Activated T-cell treated with anti-CD3 and anti-CD28 coated beads, Interleukin-2, amount 50 U/mL, for 24 hours (primary cell): ENCODE results near the gene PTPN22.
A peak's percentile ranks its signal among the peaks of the same experiment; 100 is the strongest.

Experiments used
- DNase-seq: peaks from one replicate; pipeline ENCODE4 v3.0.0-alpha.2; 2020
- H3K27ac Mint-ChIP-seq: 2 replicates; pipeline ENCODE4 v1.8.0; 2020; ENCODE audit warnings: mild to moderate bottlenecking, mixed read lengths
- H3K27me3 Mint-ChIP-seq: 2 replicates; pipeline ENCODE4 v1.8.0; 2020; ENCODE audit warnings: mixed read lengths
- H3K36me3 Mint-ChIP-seq: 2 replicates; pipeline ENCODE4 v1.8.0; 2020; ENCODE audit warnings: low read depth, mixed read lengths
- H3K4me1 Mint-ChIP-seq: 2 replicates; pipeline ENCODE4 v1.8.0; 2020; ENCODE audit warnings: low read depth, mixed read lengths
- H3K4me3 Mint-ChIP-seq: 2 replicates; pipeline ENCODE4 v1.8.0; 2020; ENCODE audit warnings: mild to moderate bottlenecking, moderate library complexity, mixed read lengths
- H3K9me3 Mint-ChIP-seq: 2 replicates; pipeline ENCODE4 v1.8.0; 2020; ENCODE audit warnings: mixed read lengths

Gene PTPN22

DNA sequence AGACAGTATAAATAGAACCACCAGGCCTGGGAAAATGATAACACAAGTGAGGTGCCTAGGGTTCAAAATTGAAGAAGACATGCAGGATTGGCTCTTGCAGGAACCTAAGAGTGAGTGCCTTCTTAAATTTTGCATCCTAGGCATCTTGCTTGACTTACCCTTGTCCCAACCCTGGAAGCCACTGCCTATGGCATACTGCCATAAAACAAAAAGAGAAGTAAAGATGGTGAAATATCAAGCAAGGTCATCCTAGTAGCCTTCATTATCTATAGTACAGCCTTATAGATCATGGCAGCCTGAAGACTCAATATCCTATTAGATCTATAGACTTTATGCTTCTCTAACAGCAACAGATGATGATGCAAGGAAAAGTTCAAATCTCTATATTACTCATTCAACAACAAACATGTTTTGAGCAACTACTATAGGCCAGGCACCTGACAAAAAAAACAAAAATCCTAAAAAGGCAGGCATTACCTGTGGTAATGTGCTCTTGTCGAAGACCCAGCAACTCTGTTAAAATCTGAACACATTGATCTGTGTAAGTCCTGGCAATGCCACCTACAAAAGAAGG lies 26.8 kb upstream of the PTPN22 start:
- no peak for DNase-seq
- H3K4me1 Mint-ChIP-seq = peaks cover 49% of the 10 kb centered on the region
- H3K9me3 Mint-ChIP-seq = no peaks in the 10 kb centered on the region
- H3K4me3 Mint-ChIP-seq = no peak overlapping the region
- no peaks in the 10 kb centered on the region for H3K27me3 Mint-ChIP-seq
- peak overlapping the region; percentile 73 for H3K27ac Mint-ChIP-seq
- peaks cover 97% of the 10 kb centered on the region for H3K36me3 Mint-ChIP-seq

DNA sequence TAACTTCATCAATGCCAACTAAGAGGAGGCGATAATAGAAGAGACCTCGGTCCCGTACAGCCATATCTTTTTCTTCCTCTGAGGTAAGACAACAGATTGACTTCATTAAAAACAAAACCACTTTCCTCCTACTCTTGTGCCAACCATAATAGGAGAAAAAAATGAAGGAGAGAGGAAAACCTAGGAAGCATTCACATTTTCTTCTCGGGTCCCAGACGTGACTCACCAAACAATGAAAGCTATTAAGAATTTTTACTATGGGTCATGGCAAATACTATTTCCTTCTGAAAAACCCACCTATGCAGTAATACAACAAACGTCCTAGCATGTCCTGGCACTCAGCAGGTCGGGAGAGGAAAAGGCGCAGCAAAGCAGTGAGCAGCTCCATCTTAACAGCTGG lies 24.4 kb upstream of the PTPN22 start:
- Mint-ChIP-seq H3K27ac (peak overlapping the region; percentile 18), H3K27me3 (no peaks in the 10 kb centered on the region), H3K4me3 (no peak overlapping the region), H3K4me1 (peaks cover 26% of the 10 kb centered on the region), H3K9me3 (no peaks in the 10 kb centered on the region), H3K36me3 (peaks cover 78% of the 10 kb centered on the region)
- no peak for DNase-seq

DNA sequence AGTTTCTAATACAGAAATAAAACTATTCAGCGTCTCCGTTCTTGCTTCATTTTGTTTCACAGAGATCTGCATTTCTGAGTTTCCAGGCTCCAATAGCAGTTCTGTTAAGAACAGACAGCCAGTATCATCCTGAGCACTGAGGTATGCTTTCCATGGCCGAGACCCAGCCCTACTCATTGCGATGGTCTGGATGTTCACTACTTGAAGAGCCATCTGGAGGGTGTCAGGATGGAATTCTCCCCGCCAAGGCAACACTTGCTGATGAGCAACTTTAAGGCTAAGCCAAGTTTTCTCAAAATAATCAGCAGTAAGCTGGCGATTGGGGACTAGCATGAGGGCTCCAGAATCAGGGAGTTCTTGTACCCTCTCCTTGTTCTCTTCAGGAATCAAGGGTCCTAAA lies 23.6 kb upstream of the PTPN22 start:
- no peaks in the 10 kb centered on the region for H3K27me3 Mint-ChIP-seq
- H3K4me3 Mint-ChIP-seq = no peak overlapping the region
- no peak for DNase-seq
- peak overlapping the region; percentile 50 for H3K27ac Mint-ChIP-seq
- peaks cover 29% of the 10 kb centered on the region for H3K4me1 Mint-ChIP-seq
- H3K36me3 Mint-ChIP-seq = peaks cover 73% of the 10 kb centered on the region
- H3K9me3 Mint-ChIP-seq = no peaks in the 10 kb centered on the region

DNA sequence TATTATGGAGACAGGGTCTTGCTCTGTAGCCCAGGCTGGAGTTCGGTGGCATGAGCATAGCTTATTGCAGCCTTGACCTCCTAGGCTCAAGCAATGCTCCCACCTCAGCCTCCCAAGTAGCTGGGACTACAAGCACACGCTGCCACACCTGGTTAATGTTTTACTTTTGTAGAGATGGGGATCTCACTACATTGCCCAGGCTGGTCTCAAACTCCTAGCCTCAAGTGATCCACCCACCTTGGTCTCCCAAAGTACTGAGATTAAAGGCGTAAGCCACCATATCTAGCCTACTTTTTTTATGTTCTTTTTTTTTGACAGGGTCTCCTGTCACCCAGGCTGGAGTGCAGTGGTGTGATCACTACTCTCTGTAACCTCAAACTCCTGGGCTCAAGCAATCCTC lies 21.8 kb upstream of the PTPN22 start:
- no peaks in the 10 kb centered on the region for H3K9me3 Mint-ChIP-seq
- no peak overlapping the region for H3K4me3 Mint-ChIP-seq
- no peak for DNase-seq
- H3K27me3 Mint-ChIP-seq = no peaks in the 10 kb centered on the region
- peaks cover 54% of the 10 kb centered on the region for H3K36me3 Mint-ChIP-seq
- H3K4me1 Mint-ChIP-seq = peaks cover 14% of the 10 kb centered on the region
- H3K27ac Mint-ChIP-seq = no peak overlapping the region

DNA sequence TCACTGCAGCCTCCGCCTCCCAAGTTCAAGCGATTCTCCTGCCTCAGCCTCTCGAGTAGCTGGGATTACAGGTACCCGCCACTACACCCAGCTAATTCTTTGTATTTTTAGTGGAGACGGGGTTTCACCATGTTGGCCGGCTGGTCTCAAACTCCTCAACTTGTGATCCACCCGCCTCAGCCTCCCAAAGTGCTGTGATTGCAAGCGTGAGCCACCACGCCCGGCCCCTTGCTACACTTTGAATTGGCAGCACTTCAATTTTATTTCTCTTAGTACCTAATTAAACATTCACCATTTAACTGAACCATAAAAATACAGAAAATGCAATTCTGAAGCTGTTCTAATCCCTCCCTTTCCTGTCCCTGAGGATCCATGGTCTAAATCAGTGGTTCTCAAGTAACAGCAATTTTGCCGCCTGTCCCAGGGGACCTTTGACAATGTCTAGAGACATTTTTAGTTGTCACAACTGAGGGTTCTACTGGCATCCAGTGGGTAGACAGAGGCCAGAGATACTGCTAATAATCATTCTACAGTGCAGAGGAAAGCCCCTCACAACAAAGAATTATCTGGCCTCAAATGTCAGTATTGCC lies 20.2 kb upstream of the PTPN22 start:
- H3K4me1 Mint-ChIP-seq = peaks cover 15% of the 10 kb centered on the region
- no peak overlapping the region for H3K27ac Mint-ChIP-seq
- H3K27me3 Mint-ChIP-seq = no peaks in the 10 kb centered on the region
- no peak for DNase-seq
- H3K36me3 Mint-ChIP-seq = peaks cover 40% of the 10 kb centered on the region
- no peaks in the 10 kb centered on the region for H3K9me3 Mint-ChIP-seq
- no peak overlapping the region for H3K4me3 Mint-ChIP-seq

DNA sequence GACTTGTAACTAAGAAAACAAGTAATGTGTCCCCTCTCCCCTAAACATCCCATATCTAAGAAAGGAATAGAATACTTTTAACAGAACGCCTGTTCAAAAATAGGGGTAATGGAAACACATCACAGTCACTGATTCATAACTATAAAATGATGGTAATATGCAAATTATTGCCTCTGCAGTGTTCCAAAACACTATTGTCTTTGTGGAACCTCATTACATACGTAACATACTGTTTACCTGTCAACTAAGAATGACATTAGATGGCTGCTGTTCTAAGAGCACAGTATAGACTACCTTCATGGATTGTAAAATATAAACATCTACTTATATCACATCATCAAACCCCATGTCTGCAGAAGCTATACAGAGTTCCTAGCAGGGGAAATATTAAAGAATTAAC lies 19.3 kb upstream of the PTPN22 start:
- peaks cover 33% of the 10 kb centered on the region for H3K36me3 Mint-ChIP-seq
- no peaks in the 10 kb centered on the region for H3K27me3 Mint-ChIP-seq
- H3K4me1 Mint-ChIP-seq = peaks cover 17% of the 10 kb centered on the region
- no peak overlapping the region for H3K4me3 Mint-ChIP-seq
- H3K9me3 Mint-ChIP-seq = no peaks in the 10 kb centered on the region
- H3K27ac Mint-ChIP-seq = no peak overlapping the region
- DNase-seq = no peak

DNA sequence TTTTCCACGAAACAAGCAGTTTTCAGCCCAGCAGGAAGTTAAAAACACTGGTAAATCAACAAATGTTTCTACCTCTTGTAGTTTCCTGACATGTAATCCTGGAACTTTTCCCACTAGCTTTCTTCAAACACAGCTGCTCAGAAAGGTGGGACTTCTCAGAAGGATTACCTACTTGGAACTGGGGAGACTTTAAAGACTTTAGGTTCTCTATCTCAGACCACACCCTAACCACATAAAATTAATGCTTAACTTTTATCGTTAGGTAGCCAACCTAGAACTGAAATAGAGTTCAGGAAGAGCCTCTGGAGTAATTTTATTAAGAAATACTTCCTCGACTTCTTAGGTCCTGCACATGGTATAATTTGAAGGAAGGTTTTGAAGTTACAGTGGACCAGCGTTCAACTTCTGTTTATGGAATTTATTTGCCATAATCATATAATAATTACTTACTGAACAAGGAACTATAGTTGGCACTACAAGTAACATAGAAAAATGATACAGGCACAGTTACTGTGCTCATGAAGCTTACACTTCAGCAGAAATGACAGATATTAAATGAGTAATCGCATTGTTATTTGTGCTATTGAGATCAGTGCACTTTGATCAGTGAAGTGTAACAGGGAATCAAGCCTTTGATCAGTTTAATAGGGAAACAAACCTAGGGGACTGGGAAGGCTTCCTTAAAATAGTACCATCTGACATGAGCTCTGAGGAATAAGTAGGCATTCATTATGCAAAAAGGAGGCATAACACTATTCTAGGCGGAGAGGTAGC lies 16.1 kb upstream of the PTPN22 start, which contains the start of gene BCL2L15:
TSS of gene BCL2L15 (minus strand) at position 180 of the 774 bp plus-strand sequence. CDS start 206 bp downstream, outside the sequence.
- H3K4me3 Mint-ChIP-seq = no peak within 1 kb of the TSS
- H3K27me3 Mint-ChIP-seq = no peaks in the 10 kb centered on the region
- peaks cover 15% of the 10 kb centered on the region for H3K36me3 Mint-ChIP-seq
- no peak for DNase-seq
- no peaks in the 10 kb centered on the region for H3K9me3 Mint-ChIP-seq
- H3K27ac Mint-ChIP-seq = no peak within 1 kb of the TSS
- H3K4me1 Mint-ChIP-seq = peaks cover 17% of the 10 kb centered on the region

DNA sequence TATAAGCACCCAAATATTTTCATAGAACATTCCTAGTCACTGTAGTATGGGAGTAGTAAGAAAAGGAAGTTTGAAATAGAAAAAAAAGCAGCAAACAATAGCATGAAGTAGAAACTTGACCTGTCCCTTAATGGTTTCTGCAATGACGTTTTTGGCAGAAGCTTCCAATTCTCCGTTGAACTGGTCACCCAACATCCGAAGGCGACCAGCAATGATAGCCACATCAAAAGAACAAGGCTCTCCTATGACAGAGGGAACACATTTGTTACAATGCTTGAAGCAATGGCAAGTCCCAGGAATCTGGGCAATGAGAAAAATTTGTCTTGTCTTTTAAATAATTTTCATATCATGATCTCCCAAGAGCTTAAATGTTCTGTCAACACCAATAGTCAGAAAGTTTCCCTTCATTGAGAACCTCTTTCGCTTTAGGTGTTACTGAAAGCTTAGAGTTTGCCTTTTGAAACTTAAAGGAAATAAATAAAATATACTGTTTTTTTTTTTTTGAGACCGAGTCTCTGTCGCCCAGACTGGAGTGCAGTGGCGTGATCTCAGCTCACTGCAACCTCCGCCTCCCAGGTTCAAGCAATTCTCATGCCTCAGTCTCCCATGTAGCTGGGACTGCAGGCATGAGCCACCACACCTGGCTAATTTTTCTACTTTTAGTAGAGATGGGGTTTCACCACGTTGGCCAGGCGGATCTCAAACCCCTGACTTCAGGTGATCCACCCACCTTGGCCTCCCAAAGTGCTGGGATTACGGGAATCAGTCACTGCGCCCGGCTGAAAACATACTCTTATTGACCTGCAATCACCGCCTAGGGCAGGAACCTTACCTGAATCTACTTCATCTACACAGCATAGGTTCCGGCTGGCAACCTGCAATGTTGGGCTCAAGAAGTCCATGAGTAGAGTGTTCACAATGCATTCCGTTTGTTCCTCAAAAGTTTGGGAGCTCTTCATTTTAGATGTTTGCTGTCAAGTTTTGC lies 15.2 kb upstream of the PTPN22 start:
- H3K27me3 Mint-ChIP-seq = no peaks in the 10 kb centered on the region
- no peaks in the 10 kb centered on the region for H3K9me3 Mint-ChIP-seq
- peaks cover 17% of the 10 kb centered on the region for H3K4me1 Mint-ChIP-seq
- H3K4me3 Mint-ChIP-seq = no peak overlapping the region
- H3K36me3 Mint-ChIP-seq = peaks cover 11% of the 10 kb centered on the region
- H3K27ac Mint-ChIP-seq = no peak overlapping the region
- no peak for DNase-seq

DNA sequence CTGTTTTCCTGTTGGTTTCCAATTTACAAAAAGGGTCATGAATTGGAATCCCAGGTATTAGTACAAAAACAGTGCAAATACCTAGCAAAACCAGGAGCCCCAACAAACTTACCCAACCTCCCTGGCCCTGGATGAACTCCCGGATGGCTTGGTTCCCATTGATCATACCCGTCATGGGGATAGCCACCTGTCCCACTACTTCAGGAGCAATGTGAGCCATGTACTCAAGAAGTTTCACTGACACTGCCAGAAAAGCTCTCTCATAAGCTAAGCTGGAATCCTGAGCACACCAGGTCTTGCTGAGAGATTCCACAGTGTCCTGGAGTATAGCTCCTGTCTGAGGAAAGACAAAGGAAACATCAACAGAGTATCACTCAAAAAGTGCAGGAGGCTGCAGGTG lies 10.1 kb upstream of the PTPN22 start:
- no peaks in the 10 kb centered on the region for H3K27me3 Mint-ChIP-seq
- peaks cover 10% of the 10 kb centered on the region for H3K36me3 Mint-ChIP-seq
- H3K4me1 Mint-ChIP-seq = peaks cover 34% of the 10 kb centered on the region
- H3K27ac Mint-ChIP-seq = no peak overlapping the region
- no peak for DNase-seq
- H3K9me3 Mint-ChIP-seq = no peaks in the 10 kb centered on the region
- no peak overlapping the region for H3K4me3 Mint-ChIP-seq

DNA sequence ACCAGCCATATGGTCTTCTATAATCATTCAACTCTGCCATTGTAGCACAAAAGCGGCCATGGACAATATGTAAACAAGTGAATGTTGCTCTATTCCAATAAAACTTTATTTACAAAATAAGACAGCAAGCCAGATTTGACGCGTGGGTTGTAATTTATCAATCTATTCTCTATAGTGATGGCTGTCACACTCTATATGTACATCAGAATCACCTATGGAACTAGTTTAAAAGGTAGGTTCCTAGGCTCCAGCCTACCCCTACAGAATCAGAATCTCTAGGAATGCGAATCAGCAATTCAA lies 8.2 kb upstream of the PTPN22 start:
- Mint-ChIP-seq H3K36me3 (peaks cover 6% of the 10 kb centered on the region), H3K27me3 (no peaks in the 10 kb centered on the region), H3K27ac (no peak overlapping the region), H3K9me3 (no peaks in the 10 kb centered on the region), H3K4me1 (peaks cover 48% of the 10 kb centered on the region), H3K4me3 (no peak overlapping the region)
- no peak for DNase-seq

DNA sequence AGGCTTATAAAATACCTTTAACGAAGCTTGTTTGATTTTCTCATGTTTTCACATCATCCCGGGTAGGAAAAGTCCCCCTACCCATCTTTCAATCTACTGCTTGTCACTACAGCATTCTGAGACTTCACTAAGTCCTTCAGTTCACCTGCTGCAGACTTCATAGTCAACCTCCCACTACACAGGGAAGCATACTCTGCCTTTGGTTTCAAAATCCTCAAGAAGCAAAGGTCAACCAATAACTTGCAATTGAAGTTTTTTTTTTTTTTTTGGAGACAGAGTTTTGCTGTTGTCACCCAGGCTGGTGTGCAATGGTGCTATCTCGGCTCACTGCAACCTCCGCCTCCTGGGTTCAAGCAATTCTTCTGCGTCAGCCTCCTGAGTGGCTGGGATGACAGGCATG lies 4.7 kb upstream of the PTPN22 start:
- no peaks in the 10 kb centered on the region for H3K27me3 Mint-ChIP-seq
- H3K36me3 Mint-ChIP-seq = peaks cover 5% of the 10 kb centered on the region
- no peaks in the 10 kb centered on the region for H3K9me3 Mint-ChIP-seq
- DNase-seq = no peak
- H3K27ac Mint-ChIP-seq = no peak overlapping the region
- no peak overlapping the region for H3K4me3 Mint-ChIP-seq
- peaks cover 74% of the 10 kb centered on the region for H3K4me1 Mint-ChIP-seq

DNA sequence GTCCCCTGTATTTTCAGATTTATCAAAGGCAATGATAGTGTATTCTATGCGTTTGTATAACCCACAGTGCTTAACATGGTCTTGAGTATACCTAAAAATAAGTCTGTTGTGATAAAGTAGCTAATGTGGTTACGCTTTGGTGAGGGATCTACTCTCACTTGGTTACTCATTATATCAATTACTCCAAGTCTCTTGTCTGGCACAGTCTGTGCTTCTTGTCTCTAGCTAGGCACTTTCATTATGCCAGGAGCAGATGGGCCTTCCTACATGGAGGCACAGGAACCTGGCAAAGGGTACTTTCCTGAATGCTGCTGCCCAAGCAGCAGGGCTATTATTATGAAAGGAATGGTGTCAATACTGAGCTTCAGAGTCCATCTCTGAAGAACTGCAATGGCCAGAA lies 4.2 kb upstream of the PTPN22 start:
- peaks cover 71% of the 10 kb centered on the region for H3K4me1 Mint-ChIP-seq
- no peaks in the 10 kb centered on the region for H3K27me3 Mint-ChIP-seq
- H3K9me3 Mint-ChIP-seq = no peaks in the 10 kb centered on the region
- no peak for DNase-seq
- peak overlapping the region; percentile 93 for H3K27ac Mint-ChIP-seq
- H3K36me3 Mint-ChIP-seq = peaks cover 9% of the 10 kb centered on the region
- no peak overlapping the region for H3K4me3 Mint-ChIP-seq

DNA sequence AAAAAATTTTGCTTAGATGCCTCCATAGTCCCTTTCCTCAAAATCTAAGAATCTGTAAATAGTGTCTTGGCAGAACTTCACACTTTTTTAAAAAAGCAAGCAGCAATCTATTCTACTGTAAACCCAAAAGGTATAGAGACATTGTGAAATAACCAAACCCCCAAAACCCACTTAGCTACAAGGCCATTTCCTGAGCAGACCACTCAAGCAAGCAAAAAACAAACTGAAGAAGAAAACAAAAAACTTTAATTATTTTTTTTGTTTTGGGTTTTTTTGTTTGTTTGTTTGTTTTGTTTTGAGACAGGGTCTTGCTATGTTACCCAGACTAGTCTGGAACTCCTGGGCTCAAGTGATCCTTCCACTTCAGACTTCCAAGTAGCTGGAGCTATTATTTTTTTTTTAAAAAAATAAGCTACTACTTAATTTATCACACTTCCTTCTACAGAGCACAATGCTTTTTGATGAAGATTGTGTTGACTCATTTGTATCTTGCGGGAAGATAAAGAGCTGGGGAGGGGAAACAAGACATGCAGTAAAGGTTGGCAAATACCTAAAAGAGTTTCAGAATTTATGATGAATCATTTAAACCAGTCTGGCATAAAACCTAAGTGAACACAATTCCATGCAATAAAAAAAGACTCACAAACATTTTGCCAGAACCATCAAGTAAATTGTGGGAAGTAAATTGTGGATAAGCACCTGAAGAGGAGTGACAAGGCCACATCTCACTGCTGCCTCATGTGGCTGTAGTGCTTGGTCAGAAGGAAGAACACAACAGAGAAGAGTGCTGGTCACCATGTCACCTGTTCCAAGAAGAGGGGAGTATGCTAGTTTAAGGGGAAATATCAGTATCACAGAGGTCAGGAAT lies 2.7 kb upstream of the PTPN22 start:
- Mint-ChIP-seq H3K36me3 (peaks cover 18% of the 10 kb centered on the region), H3K4me3 (peak overlapping the region; percentile 13), H3K27me3 (no peaks in the 10 kb centered on the region), H3K9me3 (no peaks in the 10 kb centered on the region), H3K4me1 (peaks cover 70% of the 10 kb centered on the region), H3K27ac (peak overlapping the region; percentile 93)
- no peak for DNase-seq
